HFF-Myc (cell line): ENCODE data around the gene TMEM165.
"Not testable (repeated sequence)": the region's sequence is repeated elsewhere in the genome, so short reads cannot be mapped to it uniquely, and the experiment has no call there.

Experiments
- DNase-seq: peaks from one replicate; pipeline ENCODE4 v3.0.0-alpha.2; 2011; ENCODE audit warnings: low read depth; ENCODE audit errors: extremely low read depth
- H3K4me3 ChIP-seq: replicated peaks from 2 replicates; pipeline ENCODE4 v1.5.1; 2011; ENCODE audit warnings: low read depth, mild to moderate bottlenecking, control low read depth, low read length
- TF ChIP-seq, protein P1 (sequence below): IDR thresholded peaks from 2 replicates; pipeline ENCODE4 v1.5.1; 2012; ENCODE audit warnings: mild to moderate bottlenecking, low read depth, low read length, control low read depth; ENCODE audit errors: missing control alignments

TMEM165 gene

DNA sequence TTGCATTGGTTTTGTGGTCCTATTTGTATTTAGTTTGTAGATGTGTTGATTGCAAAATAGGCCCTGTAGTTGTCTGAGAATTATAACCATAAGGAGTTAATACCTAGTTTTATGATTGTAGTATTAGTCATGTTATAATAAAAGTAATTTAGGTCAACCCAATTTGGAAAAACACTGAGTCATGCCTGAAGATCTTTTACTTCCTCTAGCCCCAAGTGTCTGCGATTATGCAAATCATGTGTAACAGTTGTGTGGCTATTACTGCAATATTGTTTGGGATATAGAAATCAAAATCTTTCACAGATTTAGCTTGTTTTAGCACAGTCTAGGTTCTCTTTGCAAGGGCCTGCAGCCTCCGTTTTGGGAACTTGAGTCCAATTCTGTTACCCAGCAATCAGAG lies 37.1 kb upstream of the TMEM165 start:
- H3K4me3 ChIP-seq = no peak overlapping the region
- TF ChIP-seq, protein P1, sequence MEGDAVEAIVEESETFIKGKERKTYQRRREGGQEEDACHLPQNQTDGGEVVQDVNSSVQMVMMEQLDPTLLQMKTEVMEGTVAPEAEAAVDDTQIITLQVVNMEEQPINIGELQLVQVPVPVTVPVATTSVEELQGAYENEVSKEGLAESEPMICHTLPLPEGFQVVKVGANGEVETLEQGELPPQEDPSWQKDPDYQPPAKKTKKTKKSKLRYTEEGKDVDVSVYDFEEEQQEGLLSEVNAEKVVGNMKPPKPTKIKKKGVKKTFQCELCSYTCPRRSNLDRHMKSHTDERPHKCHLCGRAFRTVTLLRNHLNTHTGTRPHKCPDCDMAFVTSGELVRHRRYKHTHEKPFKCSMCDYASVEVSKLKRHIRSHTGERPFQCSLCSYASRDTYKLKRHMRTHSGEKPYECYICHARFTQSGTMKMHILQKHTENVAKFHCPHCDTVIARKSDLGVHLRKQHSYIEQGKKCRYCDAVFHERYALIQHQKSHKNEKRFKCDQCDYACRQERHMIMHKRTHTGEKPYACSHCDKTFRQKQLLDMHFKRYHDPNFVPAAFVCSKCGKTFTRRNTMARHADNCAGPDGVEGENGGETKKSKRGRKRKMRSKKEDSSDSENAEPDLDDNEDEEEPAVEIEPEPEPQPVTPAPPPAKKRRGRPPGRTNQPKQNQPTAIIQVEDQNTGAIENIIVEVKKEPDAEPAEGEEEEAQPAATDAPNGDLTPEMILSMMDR = no peak
- no peak for DNase-seq

DNA sequence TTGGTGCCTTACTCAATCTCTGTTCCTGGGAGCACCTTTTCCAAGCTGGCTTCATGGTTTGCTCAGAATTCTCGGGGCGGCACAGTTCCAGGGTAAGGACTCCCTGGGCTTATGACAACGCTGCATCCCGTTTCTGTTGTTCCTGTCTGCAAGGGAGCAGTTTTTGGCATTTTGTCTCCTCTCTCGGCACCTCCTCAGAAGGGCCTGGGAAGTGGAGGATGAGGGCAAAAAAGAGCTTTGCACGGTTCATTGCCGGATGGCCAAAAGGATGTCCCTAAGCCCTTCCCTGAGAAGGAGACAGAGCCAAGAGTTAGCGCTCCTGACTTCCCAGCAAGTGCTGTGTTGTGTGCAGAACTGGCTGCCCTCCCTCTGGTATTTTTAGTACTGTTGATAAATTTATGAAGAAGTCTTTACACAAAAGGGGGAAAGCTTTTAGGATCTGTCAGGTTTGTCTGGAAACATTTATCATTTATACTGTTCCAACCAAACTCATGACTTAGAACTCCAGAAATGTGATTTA lies 36.3 kb upstream of the TMEM165 start:
- DNase-seq = no peak
- no peak overlapping the region for H3K4me3 ChIP-seq
- TF ChIP-seq, protein P1 = no peak

DNA sequence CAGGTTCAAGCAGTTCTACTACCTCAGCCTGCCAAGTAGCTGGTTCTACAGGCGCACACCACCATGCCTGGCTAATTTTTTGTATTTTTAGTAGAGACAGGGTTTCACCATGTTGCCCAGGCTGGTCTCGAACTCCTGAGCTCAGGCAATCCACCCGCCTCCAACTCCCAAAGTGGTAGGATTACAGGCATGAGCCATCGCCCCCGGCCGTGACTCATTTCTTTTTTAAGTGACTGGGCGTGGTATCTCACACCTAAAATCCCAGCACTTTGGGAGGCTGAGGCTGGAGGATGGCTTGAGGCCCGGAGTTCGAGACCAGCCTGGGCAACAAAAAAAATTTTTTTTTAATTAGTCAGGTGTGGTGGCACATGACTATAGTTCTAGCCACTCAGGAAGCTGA lies 32.8 kb upstream of the TMEM165 start:
- H3K4me3 ChIP-seq, DNase-seq: not testable (repeated sequence)

DNA sequence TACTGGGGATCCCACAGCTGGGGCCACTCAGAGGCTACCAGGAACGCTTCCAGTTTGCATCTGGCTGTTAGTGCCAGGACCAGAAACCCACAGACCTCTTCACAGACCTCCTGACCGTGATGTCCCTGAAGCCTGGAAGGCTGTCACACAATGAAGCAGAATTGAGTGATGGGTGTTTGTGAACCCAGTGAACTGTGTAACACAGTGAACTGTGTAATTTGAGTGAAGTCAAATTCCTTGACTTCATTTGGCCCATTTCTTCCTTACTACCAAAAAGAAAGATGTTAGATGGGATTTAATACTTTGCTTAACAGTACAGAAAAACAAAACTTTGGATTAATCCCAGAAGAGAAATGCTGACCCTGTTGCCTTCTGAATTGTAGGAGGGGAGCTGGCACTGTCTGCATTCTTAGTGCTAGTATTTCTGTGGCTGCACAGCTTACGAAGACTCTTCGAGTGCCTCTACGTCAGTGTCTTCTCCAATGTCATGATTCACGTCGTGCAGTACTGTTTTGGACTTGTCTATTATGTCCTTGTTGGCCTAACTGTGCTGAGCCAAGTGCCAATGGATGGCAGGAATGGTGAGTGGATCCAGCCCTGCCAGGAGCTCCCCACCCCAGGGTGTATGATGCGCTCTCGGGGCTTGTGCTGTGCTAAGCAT lies 31.9 kb upstream of the TMEM165 start:
- H3K4me3 ChIP-seq = no peak overlapping the region
- TF ChIP-seq, protein P1 = no peak
- no peak for DNase-seq

DNA sequence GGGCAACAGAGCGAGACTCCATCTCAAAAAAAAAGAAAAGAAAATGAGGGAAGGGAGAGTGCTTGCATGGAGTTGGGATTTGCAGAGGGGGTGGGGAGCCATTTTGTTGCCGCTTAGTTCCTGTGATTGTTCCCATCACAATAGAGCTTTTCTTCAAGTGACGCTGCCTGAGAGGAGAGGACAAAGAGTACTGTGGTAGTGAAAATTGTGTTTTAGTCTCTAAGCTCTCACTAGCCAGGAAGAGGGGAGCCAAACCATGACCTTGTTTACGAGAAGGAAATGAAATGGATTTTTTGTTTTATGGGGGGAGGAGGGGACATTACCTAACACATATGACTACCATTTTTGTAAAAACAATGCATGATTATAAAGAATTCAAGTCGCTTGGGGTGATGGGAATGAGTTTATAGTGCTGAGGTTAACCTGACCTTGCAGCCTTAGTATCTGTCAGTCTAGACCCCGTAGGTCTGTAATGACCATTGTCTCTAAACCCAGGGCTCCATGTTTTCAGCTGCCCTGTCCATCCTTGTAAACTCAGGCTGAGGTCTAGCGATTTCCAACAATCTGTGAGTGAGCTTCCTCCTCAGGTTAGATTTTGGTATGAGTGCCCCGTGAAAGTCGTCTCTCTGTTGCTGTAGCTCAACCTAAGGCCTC lies 30.9 kb upstream of the TMEM165 start:
- DNase-seq = no peak
- no peak overlapping the region for H3K4me3 ChIP-seq
- TF ChIP-seq, protein P1 = no peak

DNA sequence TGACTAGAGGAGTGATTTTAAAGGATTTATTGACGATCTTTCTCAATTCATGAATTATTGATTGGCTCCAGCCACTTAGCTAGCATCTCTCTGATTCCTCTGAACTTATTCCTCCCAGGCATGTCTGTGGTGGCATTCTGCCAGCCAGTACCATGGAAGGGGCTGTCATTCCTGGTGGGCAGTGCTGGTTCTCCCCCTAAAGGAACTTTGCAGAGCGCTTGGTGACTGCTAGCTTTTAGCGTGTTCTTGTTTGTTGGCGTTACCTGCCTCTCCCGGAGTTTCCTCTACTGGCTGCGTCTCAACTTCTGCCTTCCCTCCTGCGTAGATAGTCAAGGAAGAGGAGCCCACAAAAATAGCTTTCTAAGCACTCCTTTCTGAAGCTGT lies 30.4 kb upstream of the TMEM165 start:
- H3K4me3 ChIP-seq = no peak overlapping the region
- TF ChIP-seq, protein P1 = no peak
- no peak for DNase-seq

DNA sequence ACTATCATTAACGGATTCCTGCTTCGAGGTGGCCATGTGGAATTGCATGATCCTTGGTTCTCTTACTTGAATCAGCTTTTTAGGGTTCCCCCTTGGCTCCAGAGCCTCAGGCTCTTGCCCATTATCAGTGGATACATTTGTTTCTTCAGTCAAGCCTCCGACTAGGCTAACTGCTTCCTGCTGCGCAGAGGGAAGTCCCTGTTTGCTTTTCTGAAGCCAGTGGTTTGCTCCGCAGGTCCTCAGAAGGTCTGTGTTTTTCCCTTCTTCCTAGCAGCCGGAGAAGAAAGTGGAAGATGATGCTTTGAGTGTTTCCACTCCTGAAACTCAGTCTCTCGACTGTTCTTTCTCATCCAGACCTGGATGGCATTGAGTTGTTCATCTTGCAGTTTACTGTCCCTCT lies 29.1 kb upstream of the TMEM165 start:
- DNase-seq = no peak
- TF ChIP-seq, protein P1 = no peak
- no peak overlapping the region for H3K4me3 ChIP-seq
